DMS53 (cell line): ENCODE measurements around the gene SLC26A2.
A peak's percentile ranks its signal among the peaks of the same experiment; 100 is the strongest.
"Not testable (repeated sequence)": the region's sequence is repeated elsewhere in the genome, so short reads cannot be mapped to it uniquely, and the experiment has no call there.

Source experiments
- DNase-seq: peaks from one replicate; lab custom pipeline; 2025; lab: John Stamatoyannopoulos, UW

Gene SLC26A2

DNA sequence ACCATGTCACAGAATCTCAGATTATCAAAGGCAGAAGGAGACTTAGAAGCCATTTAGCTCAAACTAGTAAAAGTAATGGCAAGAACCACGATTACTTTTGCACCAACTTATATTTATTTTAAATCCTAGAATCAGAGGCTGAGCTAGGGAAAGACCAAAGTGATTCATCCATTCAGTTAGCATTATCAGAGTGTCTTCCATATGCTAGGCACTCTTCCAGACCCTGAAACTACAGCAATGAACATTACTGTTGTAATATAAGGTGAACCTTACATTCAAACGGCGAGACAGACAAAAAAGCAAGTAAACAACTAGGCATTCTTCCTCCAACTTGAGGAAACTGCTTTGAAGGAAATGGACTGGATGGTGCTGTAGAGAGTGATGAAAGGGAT, 23.9 kb upstream of the SLC26A2 start:
- no peak for DNase-seq

GRCh38 chr5:149937610-149938009, 22.9 kb upstream of the SLC26A2 start:
- DNase-seq: peak; percentile 69

DNA sequence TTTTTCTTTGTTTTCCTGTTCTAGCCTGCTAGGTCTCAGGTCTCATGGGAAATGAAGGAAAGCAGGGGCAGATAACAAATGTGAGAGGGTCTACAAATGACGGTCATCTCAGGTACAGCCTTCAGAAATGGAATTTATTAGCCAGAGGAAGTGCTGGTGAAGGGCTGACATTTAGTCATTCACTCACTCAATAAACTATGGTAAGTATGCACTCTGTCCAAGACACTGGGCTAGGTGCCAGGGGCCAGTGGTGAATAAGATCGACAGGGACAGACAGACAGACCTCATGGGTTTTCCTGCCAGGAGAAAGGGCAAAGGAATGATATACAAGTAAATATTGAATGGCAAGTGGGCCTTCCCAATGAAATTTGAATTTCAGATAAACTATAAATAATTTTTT, 22.3 kb upstream of the SLC26A2 start:
- DNase-seq: peak; percentile 26

DNA sequence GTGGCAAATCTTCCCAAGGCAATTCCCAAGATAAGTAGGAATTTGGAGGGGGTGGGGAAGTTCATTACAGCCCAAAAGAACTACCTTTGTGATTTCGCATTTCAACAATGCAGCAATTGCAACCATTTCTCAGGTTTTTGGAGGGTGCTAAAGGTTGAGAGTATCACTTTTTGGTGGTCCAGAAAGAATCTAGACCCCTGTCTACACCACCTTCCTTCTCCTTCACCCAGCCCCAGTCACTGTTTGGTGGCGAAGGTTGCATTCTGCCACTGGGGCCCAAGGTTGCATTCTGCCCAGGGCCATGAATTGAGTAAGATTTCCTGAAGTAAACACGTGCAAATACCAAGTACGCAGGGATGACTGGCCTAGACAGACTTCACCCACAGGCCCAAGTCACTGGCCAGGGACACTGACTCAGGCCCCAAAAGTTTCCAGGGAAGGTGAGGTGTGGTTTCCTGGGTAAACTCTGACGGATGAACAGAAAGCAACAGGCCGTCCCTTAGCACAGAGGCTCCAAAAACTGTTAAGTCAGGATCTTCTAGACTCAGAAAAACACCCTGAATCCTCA, 21.7 kb upstream of the SLC26A2 start:
- no peak for DNase-seq

DNA sequence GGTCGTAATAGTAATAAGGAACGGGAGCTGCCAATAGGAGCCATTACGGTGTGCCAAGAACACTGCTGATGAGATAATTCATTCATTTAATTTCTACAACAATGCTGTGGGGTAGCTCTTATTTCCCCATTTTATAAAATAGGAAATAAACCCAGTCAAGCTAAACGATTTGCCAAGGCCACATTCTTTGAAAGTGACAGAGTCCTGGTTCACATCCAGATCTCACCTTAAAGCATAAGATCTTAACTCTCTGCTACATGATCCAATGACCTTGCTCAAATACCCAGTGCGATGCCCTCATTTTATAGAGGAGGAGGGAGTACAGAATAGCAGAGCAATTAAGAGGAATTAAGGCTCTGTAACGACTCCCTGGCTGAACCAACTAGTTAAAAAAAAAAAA, 21.0 kb upstream of the SLC26A2 start:
- DNase-seq: no peak

GRCh38 chr5:149940077-149940574, 20.4 kb upstream of the SLC26A2 start:
- DNase-seq: no peak

GRCh38 chr5:149940941-149941644, 19.5 kb upstream of the SLC26A2 start:
- no peak for DNase-seq

GRCh38 chr5:149941795-149942194, 18.8 kb upstream of the SLC26A2 start:
- no peak for DNase-seq

DNA sequence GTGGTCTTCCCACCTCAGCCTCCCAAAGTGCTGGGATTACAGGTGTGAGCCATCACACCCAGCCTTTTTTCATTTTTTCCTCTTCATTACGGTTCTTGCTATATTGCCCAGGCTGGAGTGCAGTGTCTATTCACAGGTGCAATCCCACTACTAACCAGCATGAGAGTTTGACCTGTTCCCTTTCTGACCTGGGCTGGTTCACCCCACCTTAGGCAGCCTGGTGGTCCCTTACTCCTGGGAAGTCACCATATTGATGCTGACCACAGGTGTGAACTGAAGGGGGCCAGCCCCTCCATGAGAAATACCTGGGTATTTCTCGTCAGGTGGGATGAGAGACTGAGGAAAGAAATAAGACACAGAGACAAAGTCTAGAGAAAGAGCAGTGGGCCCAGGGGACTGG, 18.4 kb upstream of the SLC26A2 start:
- no peak for DNase-seq

GRCh38 chr5:149942741-149943169, 17.8 kb upstream of the SLC26A2 start:
- not testable (repeated sequence) for DNase-seq

DNA sequence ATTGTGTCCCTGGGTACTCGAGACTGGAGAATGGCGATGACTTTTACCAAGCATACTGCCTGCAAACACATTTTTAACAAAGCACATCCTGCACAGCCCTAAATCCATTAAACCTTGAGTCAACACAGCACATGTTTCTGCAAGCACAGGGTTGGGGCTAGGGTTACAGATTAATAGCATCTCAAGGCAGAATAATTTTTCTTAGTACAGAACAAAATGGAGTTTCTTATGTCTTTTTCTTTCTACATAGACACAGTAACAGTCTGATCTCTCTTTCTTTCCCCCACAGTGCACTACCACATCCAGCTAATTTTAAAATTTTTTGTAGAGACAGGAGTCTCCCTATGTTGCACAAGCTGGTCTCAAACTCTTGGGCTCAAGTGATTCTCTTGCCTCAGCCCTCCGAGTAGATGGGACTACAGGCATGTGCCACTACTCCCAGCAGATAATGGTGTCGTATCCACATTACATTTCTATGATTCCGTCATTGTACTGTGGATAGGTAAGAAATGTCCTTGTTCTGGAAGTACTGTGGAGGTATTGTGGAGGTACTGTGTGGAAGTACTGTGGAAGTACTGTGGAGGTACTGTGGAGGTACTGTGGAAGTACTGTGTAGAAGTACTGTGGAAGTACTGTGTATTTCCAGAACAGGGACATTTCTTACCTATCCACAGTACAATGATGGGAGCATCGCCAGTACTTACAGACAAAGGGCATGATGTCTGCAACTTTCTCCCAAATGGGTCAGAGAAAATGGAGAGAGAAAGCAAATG, 17.2 kb upstream of the SLC26A2 start:
- DNase-seq: peak; percentile 37

GRCh38 chr5:149944666-149945065, 15.9 kb upstream of the SLC26A2 start, which contains the start of gene PDE6A:
PDE6A (minus strand) TSS chr5:149944793; CDS start chr5:149944673, 120 bp downstream.
- DNase-seq: no peak

GRCh38 chr5:149946118-149946517, 14.4 kb upstream of the SLC26A2 start:
- no peak for DNase-seq

DNA sequence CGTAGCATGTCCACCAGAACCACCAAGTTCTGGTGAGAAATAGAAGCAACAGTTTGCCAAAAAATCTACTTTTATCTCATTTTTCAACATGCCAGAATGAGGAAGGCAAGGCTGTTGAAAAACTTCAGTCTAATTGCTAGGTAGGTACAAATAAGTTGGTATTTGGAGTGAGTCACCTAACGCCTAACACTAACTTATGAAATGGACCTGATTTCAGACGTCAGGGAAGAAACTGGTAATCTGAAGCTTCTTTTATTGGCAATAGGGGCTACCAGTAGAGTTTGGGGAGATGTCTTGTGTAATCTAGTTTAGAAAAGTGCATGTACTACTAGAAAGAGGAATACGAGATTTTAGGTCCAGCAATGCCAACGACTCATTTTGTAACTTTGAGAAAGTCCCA, 11.6 kb upstream of the SLC26A2 start:
- DNase-seq: no peak

DNA sequence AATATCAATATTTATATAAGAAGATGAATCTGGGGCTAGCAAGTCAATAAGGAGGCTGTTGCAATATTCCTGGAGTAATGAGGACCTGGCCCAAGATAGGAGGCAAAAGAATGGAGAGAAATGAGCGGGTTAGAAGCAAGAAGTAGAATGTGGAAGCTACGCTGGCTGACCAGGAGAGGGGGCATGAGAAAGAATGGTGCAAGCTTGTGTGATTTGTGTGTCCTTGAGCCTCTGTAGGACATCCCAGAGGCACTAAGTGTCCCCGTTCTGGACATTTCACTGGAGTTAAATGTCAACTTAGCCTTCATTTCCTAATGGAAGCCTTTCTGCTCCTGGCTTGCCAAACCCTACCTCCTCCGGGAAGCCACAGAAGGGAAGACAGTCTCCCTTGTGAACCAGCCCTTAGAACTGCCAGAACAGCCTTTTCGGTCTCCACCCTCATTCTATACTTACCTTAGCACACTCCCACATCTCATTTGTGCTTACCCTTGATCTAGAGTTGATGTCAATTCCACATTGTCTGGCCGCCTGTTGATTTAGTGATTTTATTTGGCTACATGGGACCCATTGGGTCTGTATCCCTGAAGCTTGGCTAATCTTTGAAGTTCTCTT, 9.3 kb upstream of the SLC26A2 start:
- no peak for DNase-seq

GRCh38 chr5:149953436-149954121, 7.0 kb upstream of the SLC26A2 start:
- no peak for DNase-seq

DNA sequence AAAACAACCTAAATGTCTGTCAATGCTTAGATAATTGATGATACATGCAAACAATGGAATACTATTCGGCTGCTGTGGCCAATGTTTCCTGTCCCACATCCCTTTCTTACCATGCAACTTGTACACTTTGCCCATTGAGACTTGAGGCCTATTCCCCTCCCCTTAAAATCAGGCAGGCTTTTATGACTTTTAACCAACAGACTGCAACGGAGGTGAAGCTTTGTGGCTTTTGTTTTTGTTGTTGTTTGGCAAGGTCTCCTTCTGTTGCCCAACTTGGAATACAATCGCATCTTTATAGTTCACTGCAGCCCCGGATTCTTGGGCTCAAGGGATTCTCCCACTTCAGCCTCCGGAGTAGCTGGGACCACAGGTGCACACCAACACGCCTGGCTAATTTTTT, 5.8 kb upstream of the SLC26A2 start:
- DNase-seq: no peak

GRCh38 chr5:149956685-149957084, 3.9 kb upstream of the SLC26A2 start:
- DNase-seq: no peak

- no peak for DNase-seq
Observed at GRCh38 chr5:149957855-149958254, 2.7 kb upstream of the SLC26A2 start.

GRCh38 chr5:149959406-149960236, 937 bp upstream of the SLC26A2 start:
- peak; percentile 72 for DNase-seq

DNA sequence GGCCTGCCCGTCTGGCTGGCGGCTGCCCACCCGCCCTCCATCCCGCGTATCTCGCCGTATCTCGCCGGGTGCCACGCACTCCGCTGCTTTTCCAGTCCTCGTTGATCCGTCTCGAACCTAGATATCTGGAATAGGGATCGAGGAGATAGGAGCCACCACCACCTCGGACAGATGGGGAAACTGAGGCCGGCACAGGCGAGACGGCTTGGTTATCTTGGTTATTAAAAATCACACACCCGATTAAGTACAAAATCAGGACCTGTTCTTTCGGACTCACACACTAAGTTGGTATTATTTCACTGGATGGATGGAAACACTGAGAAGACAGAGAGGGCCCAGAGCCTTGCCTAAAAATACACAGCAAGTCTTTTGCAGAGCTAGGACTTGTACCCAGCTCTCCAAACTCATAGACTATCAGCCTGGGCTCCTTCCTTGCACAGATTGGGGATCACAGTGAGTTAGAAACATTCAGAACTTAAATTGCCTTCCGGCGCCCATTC, 678 bp downstream of the SLC26A2 start:
- DNase-seq: peak; percentile 65
